ENCODE results near the gene HIGD2A.

HIGD2A gene

DNA sequence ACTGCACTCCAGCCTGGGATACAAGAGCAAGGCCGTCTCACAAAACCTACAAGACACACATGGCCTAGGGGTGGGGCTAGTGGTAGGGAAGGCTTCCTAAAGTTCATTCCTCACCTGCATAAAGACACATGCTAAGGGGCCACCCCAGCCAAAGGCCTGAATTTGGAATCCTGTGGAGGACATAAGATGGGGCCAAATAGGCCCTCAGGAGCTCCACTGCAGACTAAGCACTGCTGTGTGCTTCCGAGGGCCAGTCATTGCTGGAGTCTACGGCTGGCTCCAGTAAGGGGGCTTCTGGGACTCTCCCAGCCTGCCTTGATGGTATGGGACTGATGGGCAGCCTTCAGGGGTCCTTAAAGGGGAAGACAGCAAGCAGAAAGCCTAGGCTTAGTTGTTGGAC is 5.8 kb upstream of the HIGD2A start:
- DNase-seq (ENCODE audit: extremely low read depth, low read depth): no peak
- TF ChIP-seq, protein P1, sequence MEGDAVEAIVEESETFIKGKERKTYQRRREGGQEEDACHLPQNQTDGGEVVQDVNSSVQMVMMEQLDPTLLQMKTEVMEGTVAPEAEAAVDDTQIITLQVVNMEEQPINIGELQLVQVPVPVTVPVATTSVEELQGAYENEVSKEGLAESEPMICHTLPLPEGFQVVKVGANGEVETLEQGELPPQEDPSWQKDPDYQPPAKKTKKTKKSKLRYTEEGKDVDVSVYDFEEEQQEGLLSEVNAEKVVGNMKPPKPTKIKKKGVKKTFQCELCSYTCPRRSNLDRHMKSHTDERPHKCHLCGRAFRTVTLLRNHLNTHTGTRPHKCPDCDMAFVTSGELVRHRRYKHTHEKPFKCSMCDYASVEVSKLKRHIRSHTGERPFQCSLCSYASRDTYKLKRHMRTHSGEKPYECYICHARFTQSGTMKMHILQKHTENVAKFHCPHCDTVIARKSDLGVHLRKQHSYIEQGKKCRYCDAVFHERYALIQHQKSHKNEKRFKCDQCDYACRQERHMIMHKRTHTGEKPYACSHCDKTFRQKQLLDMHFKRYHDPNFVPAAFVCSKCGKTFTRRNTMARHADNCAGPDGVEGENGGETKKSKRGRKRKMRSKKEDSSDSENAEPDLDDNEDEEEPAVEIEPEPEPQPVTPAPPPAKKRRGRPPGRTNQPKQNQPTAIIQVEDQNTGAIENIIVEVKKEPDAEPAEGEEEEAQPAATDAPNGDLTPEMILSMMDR (IDR thresholded peaks at IDR 0.05; ENCODE audit: low read depth, low read length, missing control alignments): no peak
- H3K4me3 ChIP-seq (replicated peaks; ENCODE audit: low read depth, low read length): no peak overlapping the region

DNA sequence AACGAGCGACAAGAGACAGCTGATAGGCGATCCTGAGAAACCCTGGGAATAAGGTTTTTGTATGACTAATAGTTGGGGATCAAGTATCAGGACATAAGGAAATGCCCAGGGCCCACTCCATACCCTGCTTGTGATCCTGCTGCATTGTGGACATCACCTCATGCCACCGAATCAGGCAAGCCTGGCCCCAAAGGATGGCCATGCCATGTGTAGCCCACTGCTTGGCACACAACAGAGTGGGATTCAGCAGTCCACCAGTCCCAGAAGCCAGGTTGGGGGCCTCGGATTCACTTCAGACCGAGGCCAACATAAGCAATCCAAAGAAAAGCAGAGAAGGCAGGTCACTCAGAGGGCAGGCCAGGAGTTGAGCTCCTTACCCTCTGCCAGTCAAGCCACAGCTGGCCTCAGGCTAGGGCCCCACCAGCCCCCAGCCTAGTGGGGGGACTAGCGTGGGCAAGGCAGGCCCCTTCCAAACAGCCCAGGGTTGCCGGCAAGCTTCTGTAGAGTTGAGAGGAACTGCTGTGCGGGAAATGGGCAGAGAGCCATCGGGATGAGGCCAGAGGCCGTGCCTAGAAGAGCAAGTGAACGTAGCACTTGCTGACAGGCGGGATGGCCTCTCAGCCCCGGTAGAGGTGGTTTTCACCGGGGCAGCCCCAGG is 5.2 kb upstream of the HIGD2A start:
- no peak for DNase-seq (ENCODE audit: extremely low read depth, low read depth)
- H3K4me3 ChIP-seq (replicated peaks; ENCODE audit: low read depth, low read length): no peak overlapping the region
- TF ChIP-seq, protein P1 (IDR thresholded peaks at IDR 0.05; ENCODE audit: low read depth, low read length, missing control alignments): no peak

DNA sequence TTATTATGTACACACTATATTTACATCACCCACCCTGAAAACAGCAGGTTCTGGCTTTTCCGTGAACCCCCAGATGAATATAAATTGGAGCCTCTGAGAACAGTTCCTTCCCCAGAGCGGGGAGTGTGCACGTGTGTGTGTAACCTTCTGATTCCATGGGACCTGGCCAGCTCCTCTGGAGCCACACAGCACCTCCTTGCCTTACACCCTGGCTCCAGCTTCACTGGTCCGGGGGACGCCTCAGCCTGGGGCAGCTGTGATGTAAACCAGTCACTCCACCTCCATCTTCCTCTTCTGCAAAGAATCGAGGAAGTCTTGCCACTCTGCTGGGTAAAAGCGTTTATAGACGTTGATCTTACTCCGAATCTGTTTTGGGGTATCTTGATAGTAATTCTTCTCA is 4.6 kb upstream of the HIGD2A start:
- H3K4me3 ChIP-seq (replicated peaks; ENCODE audit: low read depth, low read length): no peak overlapping the region
- no peak for DNase-seq (ENCODE audit: extremely low read depth, low read depth)
- TF ChIP-seq, protein P1 (IDR thresholded peaks at IDR 0.05; ENCODE audit: low read depth, low read length, missing control alignments): no peak

DNA sequence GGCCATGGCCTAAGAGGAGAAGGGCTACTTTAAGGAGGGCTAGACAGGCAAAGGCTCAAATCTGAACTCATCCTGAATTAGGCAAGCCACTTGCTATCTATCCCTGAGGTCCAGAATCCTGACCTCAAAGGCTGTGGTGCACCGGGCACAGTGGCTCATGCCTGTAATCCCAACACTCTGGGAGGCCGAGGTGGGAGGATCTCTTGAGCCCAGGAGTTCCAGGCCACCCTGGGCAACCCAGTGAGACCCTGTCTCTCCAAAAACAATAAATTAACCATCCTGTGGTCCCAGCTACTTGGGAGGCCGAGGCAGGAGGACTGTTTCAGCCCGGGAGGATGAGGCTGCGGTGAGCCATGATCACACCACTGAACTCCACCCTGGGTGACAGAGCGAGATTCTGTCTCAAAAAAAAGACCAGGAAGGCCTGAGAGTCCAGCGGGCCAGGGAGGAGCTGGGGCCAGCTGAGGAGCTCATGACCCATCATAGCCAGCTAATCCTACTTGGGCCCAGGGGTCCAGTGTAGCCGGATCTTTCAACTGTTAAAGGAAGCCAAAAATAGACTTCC is 4.1 kb upstream of the HIGD2A start:
- no peak for DNase-seq (ENCODE audit: extremely low read depth, low read depth)
- H3K4me3 ChIP-seq (replicated peaks; ENCODE audit: low read depth, low read length): no peak overlapping the region
- TF ChIP-seq, protein P1 (IDR thresholded peaks at IDR 0.05; ENCODE audit: low read depth, low read length, missing control alignments): no peak

DNA sequence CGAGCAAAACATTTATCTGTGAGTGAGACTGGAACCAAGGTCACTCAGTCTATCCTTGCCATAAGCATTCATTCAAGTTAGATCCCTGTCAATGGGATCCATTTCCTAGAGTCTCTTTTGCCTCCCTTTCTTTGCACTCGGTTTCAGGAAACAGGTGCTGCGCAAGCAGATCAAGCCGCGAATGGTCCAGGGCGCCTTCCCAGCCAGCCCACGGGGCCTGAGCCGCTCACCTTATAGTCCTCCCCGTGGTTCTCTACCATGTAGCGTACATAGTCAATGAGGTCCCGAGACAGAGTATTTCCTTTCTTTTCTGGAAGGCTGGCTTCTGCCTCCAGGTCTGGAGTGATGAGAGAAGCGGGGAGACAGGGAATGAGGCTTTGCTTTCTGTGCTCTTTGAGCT is 3.6 kb upstream of the HIGD2A start:
- H3K4me3 ChIP-seq (replicated peaks; ENCODE audit: low read depth, low read length): no peak overlapping the region
- TF ChIP-seq, protein P1 (IDR thresholded peaks at IDR 0.05; ENCODE audit: low read depth, low read length, missing control alignments): no peak
- no peak for DNase-seq (ENCODE audit: extremely low read depth, low read depth)

DNA sequence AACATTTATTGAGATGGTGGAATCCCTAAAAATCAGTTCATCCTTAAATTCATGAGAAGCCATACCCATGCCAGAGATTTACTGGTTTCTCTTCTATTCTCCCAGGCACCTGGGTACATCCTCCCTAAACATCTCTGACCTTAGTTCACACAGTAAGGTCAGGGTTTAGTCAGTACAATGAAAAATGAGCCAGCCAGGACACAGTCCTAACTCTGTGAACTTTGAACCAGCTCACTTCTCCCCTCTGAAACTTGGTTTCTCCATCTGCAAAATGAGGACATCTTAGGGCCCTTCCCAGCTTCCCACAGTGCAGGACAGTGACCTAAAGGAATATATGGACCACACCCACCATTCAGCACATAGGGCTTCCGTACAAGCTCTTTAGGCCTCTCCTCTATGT is 2.1 kb upstream of the HIGD2A start:
- H3K4me3 ChIP-seq (replicated peaks; ENCODE audit: low read depth, low read length): peak overlapping the region; percentile 85
- DNase-seq (ENCODE audit: extremely low read depth, low read depth): no peak
- TF ChIP-seq, protein P1 (IDR thresholded peaks at IDR 0.05; ENCODE audit: low read depth, low read length, missing control alignments): no peak
